Muscle layer of colon (tissue), 2 donors: ENCODE measurements around the gene STAP1.
A peak's percentile ranks its signal among the peaks of the same experiment; 100 is the strongest.
"Not testable (repeated sequence)": the region's sequence is repeated elsewhere in the genome, so short reads cannot be mapped to it uniquely, and the experiment has no call there.

Experiments used
- H3K27ac ChIP-seq: one replicate; pipeline ENCODE4 v1.7.0; 2013; ENCODE audit warnings: low read depth, mild to moderate bottlenecking, low read length, moderate library complexity
- H3K27me3 ChIP-seq, 2 donors: one replicate each; pipeline ENCODE4 v1.7.0; 2013; ENCODE audit warnings: low read length in 2 of 2, mild to moderate bottlenecking in 2 of 2; ENCODE audit not compliant: insufficient read depth in 2 of 2, control insufficient read depth in 1 of 2
- H3K36me3 ChIP-seq: one replicate; pipeline ENCODE4 v1.7.0; 2013; ENCODE audit warnings: mild to moderate bottlenecking, low read length; ENCODE audit not compliant: insufficient read depth
- H3K4me1 ChIP-seq: one replicate; pipeline ENCODE4 v1.7.0; 2013; ENCODE audit warnings: mild to moderate bottlenecking, low read length; ENCODE audit not compliant: insufficient read depth
- H3K4me3 ChIP-seq, 2 donors: one replicate each; pipeline ENCODE4 v1.7.0; 2013; ENCODE audit warnings: low read length in 2 of 2, low read depth in 1 of 2, mild to moderate bottlenecking in 1 of 2, moderate library complexity in 1 of 2
- H3K9ac ChIP-seq: one replicate; pipeline ENCODE4 v1.7.0; 2013; ENCODE audit warnings: low read length
- H3K9me3 ChIP-seq: one replicate; pipeline ENCODE4 v1.7.0; 2013; ENCODE audit warnings: mild to moderate bottlenecking, low read length
- donor health status: abdominal sarcoma.
- donor health status: Adenocarcinoma of cecum.

The STAP1 gene

DNA sequence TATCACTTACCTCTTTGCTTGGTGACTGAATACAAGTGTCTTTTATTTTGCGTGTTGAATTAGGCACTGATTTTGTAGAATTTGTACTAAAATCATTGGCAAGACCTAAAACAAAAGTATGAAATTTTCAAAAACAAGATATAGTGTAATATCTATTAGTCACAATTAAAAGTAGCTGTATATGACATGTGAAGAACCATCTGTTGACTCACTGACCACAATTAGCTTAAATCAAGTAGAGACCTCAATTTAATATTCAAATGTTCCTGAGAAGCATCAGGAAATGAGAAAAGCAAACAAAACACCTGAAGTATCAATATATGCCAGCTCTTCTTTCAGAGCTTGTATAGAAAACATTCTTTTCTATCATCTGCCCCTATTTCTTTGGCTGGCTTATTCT lies 18.7 kb upstream of the STAP1 start:
- no peak overlapping the region for H3K27ac ChIP-seq
- no peak overlapping the region for H3K9ac ChIP-seq
- no peaks in the 10 kb centered on the region for H3K9me3 ChIP-seq
- peaks cover 22% of the 10 kb centered on the region for H3K36me3 ChIP-seq
- H3K4me3 ChIP-seq = no peak overlapping the region
- H3K27me3 ChIP-seq = no peaks in the 10 kb centered on the region
- H3K4me1 ChIP-seq = peaks cover 23% of the 10 kb centered on the region

- Histone ChIP-seq H3K9me3 (no peaks in the 10 kb centered on the region), H3K9ac (no peak overlapping the region), H3K36me3 (peaks cover 17% of the 10 kb centered on the region), H3K27ac (no peak overlapping the region), H3K4me3 (no peak overlapping the region), H3K27me3 (no peaks in the 10 kb centered on the region), H3K4me1 (peaks cover 23% of the 10 kb centered on the region)
These were observed 16.5 kb upstream of the STAP1 start for GRCh38 chr4:67542076-67542475.

DNA sequence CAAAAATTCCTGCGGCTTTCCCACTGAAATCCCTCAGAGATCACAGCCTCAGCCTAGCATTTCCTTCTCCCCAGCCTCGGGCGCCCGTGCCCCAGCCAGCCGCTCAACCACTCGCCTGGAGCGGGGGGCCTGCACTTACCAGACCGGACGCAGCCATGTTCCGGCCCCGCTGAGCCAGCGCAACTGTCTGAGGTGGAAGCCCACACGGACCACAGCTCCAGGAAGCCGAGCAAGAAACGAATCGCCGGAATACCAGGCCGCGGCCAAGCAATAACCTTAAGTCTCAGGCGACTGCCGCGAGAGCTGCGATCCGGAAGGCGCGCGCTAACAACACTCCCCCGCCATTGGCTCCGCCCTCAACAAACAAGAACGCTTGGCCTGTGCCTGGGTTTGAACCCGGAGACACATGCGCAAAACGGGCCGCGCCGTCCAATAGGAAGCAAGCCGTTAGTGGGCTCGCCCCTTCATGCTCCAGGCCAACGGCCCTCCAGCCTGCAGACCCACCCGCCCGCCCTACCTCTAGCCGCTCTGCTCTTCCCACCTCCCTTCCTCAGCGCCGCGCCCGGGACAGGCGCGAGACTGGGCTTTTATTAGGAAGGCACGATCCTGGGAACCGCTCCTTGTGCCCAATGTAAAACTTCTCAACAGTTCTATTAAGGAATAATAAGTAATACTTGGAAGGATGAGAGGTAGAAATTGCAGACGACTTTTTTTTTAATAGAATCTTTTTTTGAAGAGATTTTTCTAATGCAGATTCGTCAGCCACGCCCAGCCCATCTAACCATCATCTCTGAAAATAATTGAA lies 13.1 kb upstream of the STAP1 start, which contains the start of gene CENPC:
TSS of gene CENPC (minus strand) at position 305 of the 805 bp plus-strand sequence. CDS start at position 157, 148 bp downstream.
- Histone ChIP-seq H3K27ac (peak within 1 kb of the TSS; percentile 83), H3K9me3 (no peaks in the 10 kb centered on the region), H3K27me3 (no peaks in the 10 kb centered on the region), H3K36me3 (no peaks in the 10 kb centered on the region), H3K9ac (peak within 1 kb of the TSS; percentile 62), H3K4me1 (peaks cover 23% of the 10 kb centered on the region), H3K4me3 (peak within 1 kb of the TSS; percentile 82 to 92)

- Histone ChIP-seq H3K27me3 (no peaks in the 10 kb centered on the region), H3K9ac (no peak overlapping the region), H3K4me3 (peak overlapping the region; percentile 38), H3K36me3 (no peaks in the 10 kb centered on the region), H3K27ac (peak overlapping the region; percentile 52), H3K9me3 (no peaks in the 10 kb centered on the region), H3K4me1 (peaks cover 23% of the 10 kb centered on the region)
These were observed 12.5 kb upstream of the STAP1 start for GRCh38 chr4:67546004-67546356.

DNA sequence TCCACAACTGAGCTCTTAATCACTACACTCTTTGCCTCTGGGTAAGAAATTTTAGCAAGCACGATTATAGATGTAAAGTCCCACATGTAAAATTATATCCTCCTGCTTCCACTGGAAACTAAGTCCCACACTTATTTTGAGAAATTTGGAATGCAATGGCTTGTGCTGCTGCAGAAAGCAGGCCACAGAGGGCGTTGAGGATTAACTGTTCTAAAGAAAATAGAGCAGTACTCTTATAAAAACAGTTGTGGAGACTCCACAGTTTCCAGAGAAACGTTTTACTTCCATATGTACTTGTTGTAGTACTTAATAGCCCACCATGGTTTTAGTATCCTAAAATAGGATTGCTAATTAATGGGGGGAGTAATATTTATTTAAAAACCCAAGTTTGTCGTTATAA lies 11.6 kb upstream of the STAP1 start:
- Histone ChIP-seq H3K9me3 (no peaks in the 10 kb centered on the region), H3K27ac (no peak overlapping the region), H3K36me3 (no peaks in the 10 kb centered on the region), H3K27me3 (no peaks in the 10 kb centered on the region), H3K9ac (no peak overlapping the region), H3K4me3 (no peak overlapping the region), H3K4me1 (peaks cover 23% of the 10 kb centered on the region)

- no peaks in the 10 kb centered on the region for H3K27me3 ChIP-seq
- no peaks in the 10 kb centered on the region for H3K36me3 ChIP-seq
- peaks cover 1% of the 10 kb centered on the region for H3K4me1 ChIP-seq
- H3K4me3 ChIP-seq = no peak overlapping the region
- H3K9ac ChIP-seq = no peak overlapping the region
- no peaks in the 10 kb centered on the region for H3K9me3 ChIP-seq
- no peak overlapping the region for H3K27ac ChIP-seq
These were observed 9.4 kb upstream of the STAP1 start for GRCh38 chr4:67549123-67549522.

GRCh38 chr4:67550451-67550850 lies 8.1 kb upstream of the STAP1 start:
- H3K9ac ChIP-seq = no peak overlapping the region
- H3K27me3 ChIP-seq = no peaks in the 10 kb centered on the region
- no peaks in the 10 kb centered on the region for H3K36me3 ChIP-seq
- no peak overlapping the region for H3K4me3 ChIP-seq
- no peaks in the 10 kb centered on the region for H3K9me3 ChIP-seq
- H3K4me1 ChIP-seq = no peaks in the 10 kb centered on the region
- no peak overlapping the region for H3K27ac ChIP-seq

GRCh38 chr4:67550857-67551256 lies 7.7 kb upstream of the STAP1 start:
- H3K27ac ChIP-seq = no peak overlapping the region
- H3K9me3 ChIP-seq = no peaks in the 10 kb centered on the region
- no peaks in the 10 kb centered on the region for H3K27me3 ChIP-seq
- no peaks in the 10 kb centered on the region for H3K36me3 ChIP-seq
- no peak overlapping the region for H3K9ac ChIP-seq
- no peak overlapping the region for H3K4me3 ChIP-seq
- H3K4me1 ChIP-seq = no peaks in the 10 kb centered on the region

GRCh38 chr4:67552146-67552792 lies 6.3 kb upstream of the STAP1 start:
- not testable (repeated sequence) for H3K9ac ChIP-seq, H3K4me1 ChIP-seq, H3K9me3 ChIP-seq, H3K4me3 ChIP-seq, H3K27me3 ChIP-seq, H3K36me3 ChIP-seq, H3K27ac ChIP-seq

DNA sequence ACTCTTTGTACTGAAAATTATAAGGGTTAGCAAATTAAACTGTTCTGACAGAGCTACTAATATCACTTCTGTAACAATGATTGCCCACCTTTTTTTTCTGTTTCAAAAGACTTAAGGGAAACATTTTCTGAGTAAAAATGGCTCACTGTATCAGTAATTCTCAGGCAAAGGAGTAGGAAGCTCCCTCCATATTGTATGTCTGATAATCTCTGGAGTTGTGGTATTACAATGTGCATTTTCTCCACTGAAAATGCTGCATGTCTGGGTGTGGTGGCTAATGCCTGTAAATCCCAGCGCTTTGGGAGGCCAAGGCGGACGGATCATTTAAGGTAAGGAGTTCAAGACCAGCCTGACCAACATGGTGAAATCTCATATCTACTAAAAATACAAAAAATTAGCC lies 4.4 kb upstream of the STAP1 start:
- Histone ChIP-seq H3K4me3 (no peak overlapping the region), H3K9me3 (no peaks in the 10 kb centered on the region), H3K9ac (no peak overlapping the region), H3K27ac (no peak overlapping the region), H3K36me3 (no peaks in the 10 kb centered on the region), H3K27me3 (no peaks in the 10 kb centered on the region), H3K4me1 (no peaks in the 10 kb centered on the region)

- H3K27ac ChIP-seq = no peak overlapping the region
- no peaks in the 10 kb centered on the region for H3K36me3 ChIP-seq
- H3K9me3 ChIP-seq = no peaks in the 10 kb centered on the region
- no peak overlapping the region for H3K4me3 ChIP-seq
- no peak overlapping the region for H3K9ac ChIP-seq
- no peaks in the 10 kb centered on the region for H3K27me3 ChIP-seq
- H3K4me1 ChIP-seq = no peaks in the 10 kb centered on the region
These were observed 3.1 kb upstream of the STAP1 start for GRCh38 chr4:67555447-67555846.

GRCh38 chr4:67556436-67556835 lies 2.1 kb upstream of the STAP1 start:
- no peak overlapping the region for H3K4me3 ChIP-seq
- no peaks in the 10 kb centered on the region for H3K9me3 ChIP-seq
- no peaks in the 10 kb centered on the region for H3K27me3 ChIP-seq
- no peaks in the 10 kb centered on the region for H3K36me3 ChIP-seq
- no peaks in the 10 kb centered on the region for H3K4me1 ChIP-seq
- no peak overlapping the region for H3K9ac ChIP-seq
- no peak overlapping the region for H3K27ac ChIP-seq
